Measurements from ENCODE around the gene MPDZ. TPM values are rescaled to one million over a fixed set of nuclear protein-coding genes. Genes with fewer than 3 reads are reported as not detected.

The MPDZ gene
- total RNA-seq, 1 experiment from 2014 or later: 16.6 TPM

- POLR2A ChIA-PET: no interaction called here
- Histone ChIP-seq H3K9me3 (ENCODE audit: control insufficient read depth, insufficient read depth, low read depth, low read length) (no peaks in the 10 kb centered on the region), H3K27ac (ENCODE audit: low read length) (no peak overlapping the region), H3K4me3 (ENCODE audit: low read depth in 2 of 2, low read length in 2 of 2) (no peak overlapping the region), H3K36me3 (ENCODE audit: control insufficient read depth, insufficient read depth, low read length) (no peaks in the 10 kb centered on the region; the same call in 1 of the 2 replicates), H3K27me3 (ENCODE audit: control insufficient read depth, insufficient read depth, low read length) (no peaks in the 10 kb centered on the region), H3K4me1 (ENCODE audit: control insufficient read depth, insufficient read depth, low read length) (no peaks in the 10 kb centered on the region)
- in situ Hi-C loops (cut with HindIII; ENCODE audit: low pct_unique_long_range_greater_than_20kb, low sequenced_read_pairs): no loop called here
- no peak for DNase-seq (ENCODE audit: low read depth, low spot score)
- intact Hi-C loops (cut with micrococcal nuclease; ENCODE audit: unreplicated experiment): no loop called here
- CTCF ChIA-PET: no interaction called here
- TF ChIP-seq TCF7L2 (IDR thresholded peaks at IDR 0.05; ENCODE audit: low read depth, low read length) (no peak), SIN3A (IDR thresholded peaks at IDR 0.05; ENCODE audit: borderline replicate concordance, insufficient read depth, low read depth, low read length) (no peak), POLR2AphosphoS5 (IDR thresholded peaks at IDR 0.05; ENCODE audit: low read depth, low read length) (no peak), REST (IDR thresholded peaks at IDR 0.05; ENCODE audit: insufficient read depth in 1 of 2, low read depth in 2 of 2, low read length in 1 of 2) (no peak), CTCF (IDR thresholded peaks at IDR 0.05) (no peak)
- BruUV-seq (replicated peaks): no TSS peak
- ATAC-seq: no peak
Observed at GRCh38 chr9:13111778-13112177, 167.7 kb downstream of the MPDZ start.

- H3K36me3 ChIP-seq (ENCODE audit: control insufficient read depth, insufficient read depth, low read length): no peaks in the 10 kb centered on the region; the same call in 1 of the 2 replicates
- no peak for ATAC-seq
- H3K4me3 ChIP-seq (ENCODE audit: low read depth in 2 of 2, low read length in 2 of 2): no peak overlapping the region
- intact Hi-C loops (cut with micrococcal nuclease; ENCODE audit: unreplicated experiment) (no loop called here), in situ Hi-C loops (cut with HindIII; ENCODE audit: low pct_unique_long_range_greater_than_20kb, low sequenced_read_pairs) (no loop called here)
- no peak for DNase-seq (ENCODE audit: low read depth, low spot score)
- H3K27me3 ChIP-seq (ENCODE audit: control insufficient read depth, insufficient read depth, low read length): no peaks in the 10 kb centered on the region
- H3K27ac ChIP-seq (ENCODE audit: low read length): no peak overlapping the region
- ChIA-PET CTCF (no interaction called here), POLR2A (no interaction called here)
- TF ChIP-seq REST (IDR thresholded peaks at IDR 0.05; ENCODE audit: insufficient read depth in 1 of 2, low read depth in 2 of 2, low read length in 1 of 2) (no peak), TCF7L2 (IDR thresholded peaks at IDR 0.05; ENCODE audit: low read depth, low read length) (no peak), SIN3A (IDR thresholded peaks at IDR 0.05; ENCODE audit: borderline replicate concordance, insufficient read depth, low read depth, low read length) (no peak), CTCF (IDR thresholded peaks at IDR 0.05) (no peak), POLR2AphosphoS5 (IDR thresholded peaks at IDR 0.05; ENCODE audit: low read depth, low read length) (no peak)
- H3K4me1 ChIP-seq (ENCODE audit: control insufficient read depth, insufficient read depth, low read length): no peaks in the 10 kb centered on the region
- BruUV-seq (replicated peaks): no TSS peak
- H3K9me3 ChIP-seq (ENCODE audit: control insufficient read depth, insufficient read depth, low read depth, low read length): no peaks in the 10 kb centered on the region
Observed at GRCh38 chr9:13110766-13111417, 168.6 kb downstream of the MPDZ start.
